ENCODE measurements around the gene MMP28.

Gene MMP28

DNA sequence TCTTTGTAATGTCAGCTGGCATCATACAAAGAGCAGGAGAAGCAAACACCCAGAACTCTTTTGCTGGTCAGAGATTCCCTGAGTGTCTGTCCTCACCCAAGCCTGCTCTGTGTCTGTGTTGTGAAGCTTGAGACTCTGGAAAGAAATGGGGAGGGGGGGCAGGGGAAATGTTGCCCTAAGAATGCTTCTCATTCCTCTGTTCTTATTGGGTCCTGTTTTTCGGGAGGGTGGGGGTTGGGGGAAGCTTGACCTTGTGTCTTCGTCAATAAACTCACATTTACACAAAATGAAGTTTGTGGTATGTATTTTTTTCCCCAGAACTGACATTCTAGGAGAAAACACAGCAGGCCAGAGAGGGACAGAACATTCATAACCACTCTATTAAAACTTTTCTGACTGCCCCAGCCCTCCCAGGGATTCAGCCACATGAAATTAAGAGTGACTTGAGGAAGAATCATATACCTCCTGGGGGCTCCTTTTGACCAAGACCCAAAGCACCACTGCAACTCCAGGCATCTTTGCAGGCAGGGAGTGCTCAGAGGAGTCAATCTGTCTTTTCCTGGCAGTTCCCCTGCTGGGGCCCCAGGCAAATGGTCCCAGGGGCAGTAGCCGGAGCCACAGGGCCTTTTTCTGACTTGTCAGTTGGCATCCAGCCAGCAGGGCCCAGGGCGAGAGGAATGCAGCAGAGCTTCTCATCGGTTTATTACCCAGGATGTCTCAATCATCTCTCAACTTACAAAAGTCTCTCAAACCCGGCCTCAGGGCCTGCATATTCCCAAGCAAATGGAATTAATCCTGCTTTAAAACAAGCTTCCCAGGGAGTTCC, 69.1 kb downstream of the MMP28 start:
- Histone ChIP-seq H3K4me3 (ENCODE audit: low read depth, low read length) (no peak overlapping the region), H3K27ac (peak overlapping the region; percentile 28), H3K36me3 (replicated peaks) (peaks cover 21% of the 10 kb centered on the region), H3K27me3 (replicated peaks) (no peaks in the 10 kb centered on the region)
- in situ Hi-C loops (cut with HindIII; ENCODE audit: low pct_ligation_motif_present, low sequenced_read_pairs), result no loop called here
- TF ChIP-seq, protein P1, sequence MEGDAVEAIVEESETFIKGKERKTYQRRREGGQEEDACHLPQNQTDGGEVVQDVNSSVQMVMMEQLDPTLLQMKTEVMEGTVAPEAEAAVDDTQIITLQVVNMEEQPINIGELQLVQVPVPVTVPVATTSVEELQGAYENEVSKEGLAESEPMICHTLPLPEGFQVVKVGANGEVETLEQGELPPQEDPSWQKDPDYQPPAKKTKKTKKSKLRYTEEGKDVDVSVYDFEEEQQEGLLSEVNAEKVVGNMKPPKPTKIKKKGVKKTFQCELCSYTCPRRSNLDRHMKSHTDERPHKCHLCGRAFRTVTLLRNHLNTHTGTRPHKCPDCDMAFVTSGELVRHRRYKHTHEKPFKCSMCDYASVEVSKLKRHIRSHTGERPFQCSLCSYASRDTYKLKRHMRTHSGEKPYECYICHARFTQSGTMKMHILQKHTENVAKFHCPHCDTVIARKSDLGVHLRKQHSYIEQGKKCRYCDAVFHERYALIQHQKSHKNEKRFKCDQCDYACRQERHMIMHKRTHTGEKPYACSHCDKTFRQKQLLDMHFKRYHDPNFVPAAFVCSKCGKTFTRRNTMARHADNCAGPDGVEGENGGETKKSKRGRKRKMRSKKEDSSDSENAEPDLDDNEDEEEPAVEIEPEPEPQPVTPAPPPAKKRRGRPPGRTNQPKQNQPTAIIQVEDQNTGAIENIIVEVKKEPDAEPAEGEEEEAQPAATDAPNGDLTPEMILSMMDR (IDR thresholded peaks at IDR 0.05; ENCODE audit: low read depth, low read length, missing control alignments), result peak; percentile 14
- peak; percentile 86 for DNase-seq

DNA sequence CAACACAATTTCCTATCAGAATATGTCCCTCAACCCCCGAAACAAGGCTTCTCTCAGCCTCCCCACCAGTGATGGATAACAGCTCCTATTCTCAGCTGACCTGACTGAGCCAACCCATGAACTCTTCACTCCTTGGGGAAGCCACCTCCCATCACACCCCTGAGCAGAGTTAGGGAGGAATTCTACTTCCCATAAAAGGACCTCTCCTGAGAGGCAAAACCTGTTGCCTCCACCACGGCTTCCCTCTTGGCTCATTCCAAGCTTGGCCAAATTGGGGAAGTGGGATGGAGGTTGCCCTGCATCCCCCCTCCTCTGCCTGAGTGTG, 69.7 kb downstream of the MMP28 start:
- no peak for DNase-seq
- peak overlapping the region; percentile 28 for H3K27ac ChIP-seq
- in situ Hi-C loops (cut with HindIII; ENCODE audit: low pct_ligation_motif_present, low sequenced_read_pairs), result no loop called here
- H3K27me3 ChIP-seq (replicated peaks), result no peaks in the 10 kb centered on the region
- H3K4me3 ChIP-seq (ENCODE audit: low read depth, low read length), result no peak overlapping the region
- peaks cover 25% of the 10 kb centered on the region for H3K36me3 ChIP-seq (replicated peaks)
- TF ChIP-seq, protein P1 (IDR thresholded peaks at IDR 0.05; ENCODE audit: low read depth, low read length, missing control alignments), result no peak

DNA sequence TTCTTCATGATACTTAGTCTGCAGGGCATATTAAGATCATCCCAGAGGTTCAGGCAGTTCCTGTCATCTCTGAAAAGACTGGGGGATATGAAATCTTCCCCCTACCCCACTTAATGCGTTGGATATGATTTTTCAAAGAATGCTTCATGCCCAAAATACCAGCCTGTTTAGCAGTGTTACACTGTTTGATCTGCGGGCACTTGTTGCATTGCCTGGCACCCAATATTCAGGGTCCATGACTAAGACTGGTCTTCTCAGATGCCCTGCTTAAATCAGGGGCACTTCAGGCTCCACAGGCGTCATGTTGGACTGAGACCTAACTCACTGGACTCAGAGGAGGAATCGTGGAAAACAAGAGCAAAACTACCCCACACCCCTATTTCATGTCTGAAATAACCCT, 70.4 kb downstream of the MMP28 start:
- DNase-seq, result no peak
- in situ Hi-C loops (cut with HindIII; ENCODE audit: low pct_ligation_motif_present, low sequenced_read_pairs), result no loop called here
- Histone ChIP-seq H3K4me3 (ENCODE audit: low read depth, low read length) (no peak overlapping the region), H3K36me3 (replicated peaks) (peaks cover 25% of the 10 kb centered on the region), H3K27me3 (replicated peaks) (no peaks in the 10 kb centered on the region), H3K27ac (no peak overlapping the region)
- TF ChIP-seq, protein P1 (IDR thresholded peaks at IDR 0.05; ENCODE audit: low read depth, low read length, missing control alignments), result no peak

- Histone ChIP-seq H3K27me3 (replicated peaks) (no peaks in the 10 kb centered on the region), H3K36me3 (replicated peaks) (peaks cover 26% of the 10 kb centered on the region), H3K27ac (no peak overlapping the region), H3K4me3 (ENCODE audit: low read depth, low read length) (no peak overlapping the region)
- no peak for DNase-seq
- TF ChIP-seq, protein P1 (IDR thresholded peaks at IDR 0.05; ENCODE audit: low read depth, low read length, missing control alignments), result no peak
- in situ Hi-C loops (cut with HindIII; ENCODE audit: low pct_ligation_motif_present, low sequenced_read_pairs), result no loop called here
Measured at GRCh38 chr17:35723735-35724134, 71.7 kb downstream of the MMP28 start.

DNA sequence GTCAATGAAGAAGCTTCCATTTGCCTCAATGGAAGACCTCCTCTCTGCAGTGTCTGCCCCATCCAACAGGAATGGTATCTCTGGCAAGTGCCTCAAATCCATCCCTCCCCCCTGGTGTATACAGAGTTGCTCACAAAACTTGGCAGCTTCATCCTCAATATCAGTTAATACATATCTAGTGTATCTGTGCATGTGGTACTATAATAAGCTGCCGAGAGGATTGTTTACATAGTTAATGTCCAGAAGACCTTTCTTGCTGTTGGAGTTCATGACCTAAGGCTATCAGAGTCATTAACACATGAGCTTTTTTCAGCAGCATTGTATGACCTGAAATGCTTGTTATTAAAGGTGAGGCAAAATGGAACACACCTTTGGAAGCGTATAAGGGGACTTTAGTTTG, 78.0 kb downstream of the MMP28 start:
- TF ChIP-seq, protein P1 (IDR thresholded peaks at IDR 0.05; ENCODE audit: low read depth, low read length, missing control alignments), result no peak
- H3K27me3 ChIP-seq (replicated peaks), result no peaks in the 10 kb centered on the region
- in situ Hi-C loops (cut with HindIII; ENCODE audit: low pct_ligation_motif_present, low sequenced_read_pairs), result no loop called here
- H3K36me3 ChIP-seq (replicated peaks), result peaks cover 26% of the 10 kb centered on the region
- H3K27ac ChIP-seq, result no peak overlapping the region
- no peak for DNase-seq
- no peak overlapping the region for H3K4me3 ChIP-seq (ENCODE audit: low read depth, low read length)

All from brain microvascular endothelial cell (primary cell).